ENCODE measurements around the gene EPHB1. TPM values are rescaled to one million over a fixed set of nuclear protein-coding genes. Genes with fewer than 3 reads are reported as not detected.

Gene EPHB1
- total RNA-seq, 4 donors from 2014 or later = 0.30 to 5.3 (median 2.6) TPM

DNA sequence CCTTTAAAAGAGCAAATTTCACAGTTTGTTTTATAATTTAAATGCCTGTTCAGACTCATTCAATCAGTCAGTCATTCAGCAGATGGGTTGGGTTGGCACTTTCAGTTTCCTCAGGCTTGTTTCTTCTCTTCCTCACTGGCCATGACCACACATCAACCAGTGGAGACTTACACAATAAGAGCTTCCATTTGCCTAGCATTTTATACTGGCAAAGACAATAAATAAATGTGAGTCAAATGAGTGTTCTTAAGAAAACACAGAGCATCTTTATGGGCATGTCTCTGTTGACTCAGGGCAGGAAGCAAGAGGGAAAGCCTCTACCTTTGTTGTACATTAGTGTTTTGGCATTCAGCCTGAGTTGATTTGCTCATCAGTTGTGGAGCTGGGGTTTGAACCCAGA, 122.6 kb downstream of the EPHB1 start:
- Histone ChIP-seq H3K27ac (no peak overlapping the region), H3K4me1 (no peaks in the 10 kb centered on the region), H3K27me3 (no peaks in the 10 kb centered on the region), H3K9me3 (no peaks in the 10 kb centered on the region), H3K4me3 (no peak overlapping the region), H3K36me3 (no peaks in the 10 kb centered on the region)
- TF ChIP-seq CTCF (IDR thresholded peaks at IDR 0.05) (no peak), EP300 (IDR thresholded peaks at IDR 0.05) (no peak), POLR2A (IDR thresholded peaks at IDR 0.05) (no peak)
- DNase-seq (ENCODE audit: low spot score in 2 of 2) = no peak

DNA sequence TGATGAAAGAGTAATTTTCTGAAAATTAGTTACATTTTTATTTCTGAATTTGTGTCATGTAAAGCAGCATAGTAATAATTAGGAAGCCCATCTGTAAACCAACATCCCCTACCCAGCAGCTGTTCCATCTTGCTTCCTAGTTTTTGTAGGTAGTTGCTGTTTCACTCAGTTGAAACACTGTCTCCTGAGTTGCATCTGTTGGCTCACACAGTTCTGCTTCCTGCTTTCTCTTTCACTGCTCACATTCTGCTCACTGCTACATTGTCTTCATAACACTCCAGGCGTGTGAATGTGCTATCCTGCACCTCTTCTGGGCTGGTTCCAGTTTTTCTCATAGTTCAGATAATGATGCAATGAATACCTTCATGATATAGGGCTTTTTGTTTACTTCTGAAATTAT, 123.4 kb downstream of the EPHB1 start:
- Histone ChIP-seq H3K36me3 (no peaks in the 10 kb centered on the region), H3K4me1 (no peaks in the 10 kb centered on the region), H3K9me3 (peaks cover 0 to 3% (median 0%) of the 10 kb centered on the region in 4 donors), H3K4me3 (no peak overlapping the region), H3K27me3 (no peaks in the 10 kb centered on the region), H3K27ac (no peak overlapping the region)
- TF ChIP-seq EP300 (IDR thresholded peaks at IDR 0.05) (no peak), POLR2A (IDR thresholded peaks at IDR 0.05) (no peak), CTCF (IDR thresholded peaks at IDR 0.05) (no peak)
- no peak for DNase-seq (ENCODE audit: low spot score in 2 of 2)
- WGBS, 2 donors = 31 to 67% methylated on average over 1 of the region's 1 CpG

- no peaks in the 10 kb centered on the region for H3K4me1 ChIP-seq
- H3K9me3 ChIP-seq = peaks cover 0 to 24% (median 0%) of the 10 kb centered on the region in 4 donors
- H3K4me3 ChIP-seq = no peak overlapping the region
- H3K36me3 ChIP-seq = no peaks in the 10 kb centered on the region
- WGBS, 2 donors = 78 to 91% methylated on average over 3 of the region's 3 CpGs
- no peaks in the 10 kb centered on the region for H3K27me3 ChIP-seq
- DNase-seq (ENCODE audit: low spot score in 2 of 2) = no peak
- no peak overlapping the region for H3K27ac ChIP-seq
- TF ChIP-seq POLR2A (IDR thresholded peaks at IDR 0.05) (no peak), CTCF (IDR thresholded peaks at IDR 0.05) (no peak), EP300 (IDR thresholded peaks at IDR 0.05) (no peak)
Measured at GRCh38 chr3:134922101-134922500, 127.0 kb downstream of the EPHB1 start.

DNA sequence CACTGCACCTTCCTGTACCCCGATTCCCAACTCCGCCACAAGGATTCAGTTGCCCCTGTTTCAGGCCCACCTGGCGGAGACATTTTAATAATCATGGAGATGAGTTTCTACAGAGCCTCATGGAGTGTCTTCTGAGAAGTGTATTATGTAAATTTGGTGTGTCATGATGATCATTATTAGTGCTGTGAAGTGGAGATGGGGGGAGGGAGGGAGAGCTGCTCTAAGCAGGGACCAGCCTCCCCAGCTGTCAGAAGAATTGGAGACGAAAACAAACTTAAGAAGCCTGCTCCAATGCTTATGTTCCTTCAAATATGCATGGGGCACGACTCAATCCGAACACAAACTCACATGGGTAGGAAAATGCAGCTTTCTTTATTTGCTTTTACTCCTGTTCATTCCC, 127.8 kb downstream of the EPHB1 start:
- no peak overlapping the region for H3K4me3 ChIP-seq
- H3K36me3 ChIP-seq = no peaks in the 10 kb centered on the region
- no peak for DNase-seq (ENCODE audit: low spot score in 2 of 2)
- H3K4me1 ChIP-seq = no peaks in the 10 kb centered on the region
- TF ChIP-seq EP300 (IDR thresholded peaks at IDR 0.05) (no peak), CTCF (IDR thresholded peaks at IDR 0.05) (no peak), POLR2A (IDR thresholded peaks at IDR 0.05) (no peak)
- no peak overlapping the region for H3K27ac ChIP-seq
- WGBS, 2 donors = 87 to 89% methylated on average over 6 of the region's 6 CpGs
- peaks cover 0 to 24% (median 0%) of the 10 kb centered on the region in 4 donors for H3K9me3 ChIP-seq
- no peaks in the 10 kb centered on the region for H3K27me3 ChIP-seq

- DNase-seq (ENCODE audit: low spot score in 2 of 2) = no peak
- H3K27ac ChIP-seq = no peak overlapping the region
- H3K27me3 ChIP-seq = no peaks in the 10 kb centered on the region
- H3K9me3 ChIP-seq = peaks cover 0 to 24% (median 0%) of the 10 kb centered on the region in 4 donors
- no peak for TF ChIP-seq CTCF (IDR thresholded peaks at IDR 0.05)
- TF ChIP-seq EP300 (IDR thresholded peaks at IDR 0.05) = no peak
- no peak overlapping the region for H3K4me3 ChIP-seq
- 81 to 85% methylated on average over 1 of the region's 1 CpG for WGBS, 2 donors
- H3K4me1 ChIP-seq = no peaks in the 10 kb centered on the region
- no peaks in the 10 kb centered on the region for H3K36me3 ChIP-seq
Measured at GRCh38 chr3:134923286-134923685, 128.2 kb downstream of the EPHB1 start.
